ENCODE results near the gene ST8SIA4.

- TF ChIP-seq CTCF (conservative IDR thresholded peaks at IDR 0.05; ENCODE audit: low read length) (no peak; the same call in 1 of the 2 replicates), EZH2phosphoT487 (IDR thresholded peaks at IDR 0.05; ENCODE audit: borderline replicate concordance) (no peak)
Observed at GRCh38 chr5:100901821-100902341, 1.2 kb downstream of the ST8SIA4 start.

Data from Loucy (cell line).